ENCODE data around the gene UACA.
A peak's percentile ranks its signal among the peaks of the same experiment; 100 is the strongest.

UACA gene

DNA sequence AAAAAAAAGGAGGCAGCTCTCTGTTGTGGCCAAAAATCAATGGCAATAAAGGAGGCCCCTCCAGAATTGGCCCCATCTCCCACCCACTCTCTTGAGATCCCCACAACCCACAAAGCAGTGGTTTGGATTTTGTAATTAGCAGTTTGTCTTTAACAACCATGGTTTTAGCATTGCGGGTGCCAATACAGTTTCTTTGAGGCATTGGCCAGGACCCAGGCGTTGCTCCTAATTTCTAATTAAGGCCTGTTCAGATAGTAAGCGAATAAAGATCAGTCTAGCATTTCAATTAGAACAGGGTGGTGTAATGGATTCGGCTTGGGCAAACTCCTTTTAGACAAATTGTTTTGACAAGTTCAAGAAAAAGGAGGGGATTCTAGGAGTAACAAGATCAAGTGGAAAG, 23.6 kb upstream of the UACA start:
- in situ Hi-C loops (cut with MboI; ENCODE audit: low pct_unique_long_range_greater_than_20kb, low sequenced_read_pairs), result no loop called here
- DNase-seq, result no peak

DNA sequence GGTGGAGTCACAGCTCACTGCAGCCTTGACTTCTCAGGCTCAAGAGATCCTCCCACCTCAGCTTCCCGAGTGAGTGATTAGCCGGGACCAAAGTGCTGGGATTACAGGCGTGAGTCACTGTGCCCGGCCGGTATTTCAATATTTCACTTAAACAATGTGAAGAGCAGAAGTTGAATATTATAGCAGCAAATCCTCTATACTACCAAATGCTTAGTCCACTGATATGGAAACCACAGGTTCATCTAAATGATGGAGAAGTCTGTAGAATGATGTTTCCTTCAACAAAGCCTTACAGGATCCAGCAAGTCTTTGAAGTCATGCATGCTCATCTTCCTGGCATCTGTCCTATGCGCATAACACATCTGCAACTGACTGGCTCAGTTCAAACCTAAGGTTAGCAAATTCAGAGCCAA, 20.3 kb upstream of the UACA start:
- no peak for DNase-seq
- in situ Hi-C loops (cut with MboI; ENCODE audit: low pct_unique_long_range_greater_than_20kb, low sequenced_read_pairs), result no loop called here

DNA sequence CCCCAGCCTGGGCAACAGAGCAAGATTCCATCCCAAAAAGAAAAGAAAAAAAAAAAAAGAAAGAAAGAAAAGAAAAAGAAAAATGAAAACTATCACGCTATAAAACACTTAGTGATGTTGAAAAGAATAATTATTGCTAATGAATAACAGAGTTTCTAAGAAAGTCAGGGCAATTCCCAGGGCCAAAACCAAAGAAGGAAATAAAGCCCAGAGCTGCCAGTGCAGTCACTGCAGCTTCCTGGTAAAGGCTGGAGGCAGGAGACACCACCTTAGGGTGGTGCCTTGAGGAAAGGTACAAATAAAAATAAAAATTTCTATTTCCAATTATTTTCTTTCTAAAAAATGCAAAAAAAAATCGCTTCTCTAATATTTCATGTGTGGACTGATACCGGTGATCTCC, 19.7 kb upstream of the UACA start:
- in situ Hi-C loops (cut with MboI; ENCODE audit: low pct_unique_long_range_greater_than_20kb, low sequenced_read_pairs), result no loop called here

DNA sequence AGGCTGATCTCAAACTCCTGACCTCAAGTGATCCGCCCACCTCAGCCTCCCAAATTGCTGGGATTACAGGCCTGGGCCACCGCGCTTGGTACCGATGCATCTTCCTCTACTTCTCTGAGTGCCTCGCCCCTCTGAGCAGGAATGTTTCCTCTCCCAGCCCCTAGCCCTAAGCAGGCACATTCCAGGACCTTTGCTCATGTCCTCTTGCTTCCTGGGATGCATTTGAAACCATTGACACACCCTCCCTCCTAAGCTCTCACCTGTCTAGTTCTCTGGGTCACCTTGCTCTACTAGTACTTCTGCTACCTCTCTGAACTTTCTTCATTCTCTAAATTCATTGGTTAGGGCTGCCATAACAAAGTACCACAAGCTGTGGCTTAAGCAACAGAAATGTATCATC, 17.9 kb upstream of the UACA start:
- DNase-seq, result no peak
- in situ Hi-C loops (cut with MboI; ENCODE audit: low pct_unique_long_range_greater_than_20kb, low sequenced_read_pairs), result no loop called here

More for the DNA sequence above, 19.7 kb upstream of the UACA start:
- no peak for DNase-seq

DNA sequence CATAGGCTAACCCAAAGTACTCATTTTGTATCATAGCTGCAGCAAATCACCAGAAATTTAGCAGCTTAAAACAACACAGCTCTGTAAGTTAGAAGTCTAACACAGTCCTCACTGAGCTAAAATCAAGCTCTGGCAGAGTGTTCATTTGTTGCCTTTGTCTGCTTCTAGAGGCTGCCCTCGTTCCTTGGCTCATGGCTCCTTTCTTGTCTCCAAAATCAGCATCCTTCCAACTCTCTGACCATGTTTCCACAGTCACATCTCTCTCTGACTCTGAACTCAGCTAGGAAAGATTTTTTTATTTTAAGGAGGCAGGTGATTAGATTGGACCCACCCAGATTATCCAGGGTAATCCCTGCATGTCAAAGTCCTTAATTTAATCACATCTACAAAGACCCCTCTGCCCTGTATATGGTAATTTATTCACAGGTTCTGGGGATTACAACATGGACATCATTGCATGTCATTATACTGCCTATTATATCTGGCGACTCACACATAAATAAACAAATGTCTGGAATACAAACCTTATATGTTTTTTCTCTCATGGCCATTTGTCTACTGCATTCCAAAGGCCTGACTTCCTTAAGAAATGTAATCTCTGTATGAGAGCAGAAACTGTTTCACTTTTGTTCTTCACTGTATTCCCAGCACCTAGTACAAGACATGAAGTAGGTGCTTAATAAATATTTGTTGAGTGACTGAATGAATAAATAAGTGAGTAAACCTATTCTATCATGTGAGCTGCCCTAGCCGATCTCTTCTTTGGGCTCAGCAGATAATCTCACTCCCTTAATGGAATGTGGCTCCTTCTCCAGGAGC, 15.1 kb upstream of the UACA start:
- no peak for DNase-seq
- in situ Hi-C loops (cut with MboI; ENCODE audit: low pct_unique_long_range_greater_than_20kb, low sequenced_read_pairs), result no loop called here

DNA sequence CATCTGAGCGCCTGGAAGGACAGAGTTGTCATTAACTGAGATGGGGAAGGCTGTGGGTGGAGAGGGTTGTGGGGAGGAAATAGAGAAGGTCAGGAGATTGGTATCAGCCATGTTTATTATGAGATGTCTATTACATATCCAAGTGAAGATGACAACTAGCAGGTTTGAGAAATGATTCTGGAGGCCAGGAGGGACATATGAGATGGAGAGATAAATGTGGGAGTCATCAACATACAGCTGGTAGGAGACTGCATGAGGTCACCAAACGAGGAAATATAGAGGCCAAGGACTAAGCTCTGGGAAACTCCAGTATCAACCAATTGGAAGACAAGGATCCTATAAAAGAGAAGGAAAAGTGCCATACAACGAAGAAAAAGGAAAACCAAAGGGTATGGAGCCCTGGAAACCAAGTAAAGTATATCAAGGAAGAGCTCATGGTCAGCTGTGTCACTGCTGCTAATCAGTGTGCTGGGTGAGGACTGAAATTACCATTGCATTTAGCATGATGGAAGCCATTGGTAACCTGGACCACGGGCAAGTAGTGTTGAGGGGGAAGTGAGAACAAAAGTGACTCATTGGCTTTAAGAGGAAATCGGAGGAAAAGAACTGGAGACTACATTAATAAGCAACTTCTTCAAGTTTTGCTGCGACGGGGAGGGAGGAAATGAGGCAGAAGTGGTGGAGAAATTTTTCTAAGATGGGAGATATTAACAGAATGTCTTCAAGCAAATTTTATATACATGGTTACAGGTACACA, 14.0 kb upstream of the UACA start:
- in situ Hi-C loops (cut with MboI; ENCODE audit: low pct_unique_long_range_greater_than_20kb, low sequenced_read_pairs), result no loop called here
- no peak for DNase-seq

DNA sequence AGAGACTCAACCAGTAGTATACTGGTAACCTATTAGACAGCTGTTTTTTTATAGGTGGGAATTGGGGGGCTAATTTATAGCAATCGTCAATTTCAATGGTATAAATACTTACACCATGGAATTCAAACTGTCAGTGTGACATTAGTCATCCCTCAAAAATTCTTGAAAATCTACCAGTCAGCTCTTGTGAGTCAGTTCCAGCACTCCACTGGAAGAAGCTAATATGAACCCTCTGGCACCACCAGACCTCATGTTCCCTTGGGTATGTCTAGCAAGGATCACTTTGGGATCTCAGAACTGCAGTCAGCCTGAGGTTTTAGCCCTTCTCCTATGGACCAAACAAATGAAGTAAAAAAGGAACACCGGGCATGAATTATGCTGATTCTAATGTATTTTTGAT, 11.8 kb upstream of the UACA start:
- in situ Hi-C loops (cut with MboI; ENCODE audit: low pct_unique_long_range_greater_than_20kb, low sequenced_read_pairs), result no loop called here

DNA sequence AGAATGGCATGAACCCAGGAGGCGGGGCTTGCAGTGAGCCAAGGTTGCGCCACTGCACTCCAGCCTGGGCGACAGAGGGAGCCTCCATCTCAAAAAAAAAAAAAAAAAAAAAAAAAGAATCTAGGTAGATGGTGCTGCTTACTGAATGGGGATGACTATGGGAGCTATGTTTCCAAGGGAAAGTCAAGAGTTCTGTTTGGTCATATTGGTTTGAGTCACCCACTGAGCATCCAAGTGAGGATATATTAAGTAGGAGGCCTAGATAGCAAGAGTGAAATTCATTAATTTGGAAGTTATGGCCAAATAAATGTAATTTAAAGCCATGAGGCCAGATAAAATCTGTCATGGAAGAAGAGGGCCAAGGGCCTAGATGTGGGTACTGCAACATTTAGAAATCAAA, 9.0 kb upstream of the UACA start:
- in situ Hi-C loops (cut with MboI; ENCODE audit: low pct_unique_long_range_greater_than_20kb, low sequenced_read_pairs), result no loop called here
- no peak for DNase-seq

More for the DNA sequence above, 11.8 kb upstream of the UACA start:
- no peak for DNase-seq

DNA sequence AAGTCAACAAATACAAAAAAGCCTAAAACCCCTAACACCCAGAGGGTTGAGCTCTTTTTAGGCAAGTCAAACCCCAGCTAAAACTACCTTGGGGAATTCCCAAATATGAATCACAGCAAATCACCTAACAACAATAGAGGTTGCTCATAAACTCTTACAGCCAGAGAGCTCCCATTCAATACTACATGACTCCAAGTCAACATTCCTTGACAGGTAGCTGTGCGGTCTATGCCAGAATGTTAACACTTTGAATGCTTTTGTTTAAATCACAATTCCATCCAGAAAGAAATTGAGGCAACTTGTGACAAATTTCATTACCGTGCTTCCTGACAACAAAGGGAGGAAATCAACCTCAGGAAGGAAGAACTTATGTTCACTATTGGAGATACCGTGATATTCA, 7.5 kb upstream of the UACA start:
- in situ Hi-C loops (cut with MboI; ENCODE audit: low pct_unique_long_range_greater_than_20kb, low sequenced_read_pairs), result no loop called here
- DNase-seq, result no peak

DNA sequence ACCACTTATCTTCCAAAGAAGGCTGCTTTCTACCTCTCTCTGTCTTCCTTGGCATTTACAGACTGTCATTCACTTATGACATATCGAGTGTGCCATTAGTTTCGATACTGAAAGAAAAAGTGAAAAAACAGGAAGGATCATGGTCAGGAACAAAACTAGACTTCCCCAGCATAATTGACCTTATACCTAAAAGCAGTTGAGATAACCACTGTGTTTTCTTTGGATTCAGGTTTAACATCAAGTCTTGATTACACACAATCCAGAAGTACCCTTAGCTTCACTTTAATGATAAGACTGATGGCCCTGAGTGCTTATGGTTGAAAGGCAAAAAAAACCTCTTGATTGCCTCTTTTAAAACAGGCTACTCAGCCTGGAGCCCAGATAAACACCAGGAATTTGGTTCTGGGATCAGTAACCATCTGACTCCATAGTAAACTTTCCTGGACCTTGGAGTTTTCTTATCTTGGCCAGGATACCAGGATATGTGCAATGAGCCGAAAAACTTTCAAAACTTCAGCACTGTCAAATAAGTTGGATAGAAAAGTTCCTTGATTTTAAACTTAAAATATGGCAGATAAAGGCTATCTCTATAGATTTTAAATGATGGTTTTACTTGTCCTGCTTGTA, 5.0 kb upstream of the UACA start:
- in situ Hi-C loops (cut with MboI; ENCODE audit: low pct_unique_long_range_greater_than_20kb, low sequenced_read_pairs), result no loop called here
- peak; percentile 39 for DNase-seq

DNA sequence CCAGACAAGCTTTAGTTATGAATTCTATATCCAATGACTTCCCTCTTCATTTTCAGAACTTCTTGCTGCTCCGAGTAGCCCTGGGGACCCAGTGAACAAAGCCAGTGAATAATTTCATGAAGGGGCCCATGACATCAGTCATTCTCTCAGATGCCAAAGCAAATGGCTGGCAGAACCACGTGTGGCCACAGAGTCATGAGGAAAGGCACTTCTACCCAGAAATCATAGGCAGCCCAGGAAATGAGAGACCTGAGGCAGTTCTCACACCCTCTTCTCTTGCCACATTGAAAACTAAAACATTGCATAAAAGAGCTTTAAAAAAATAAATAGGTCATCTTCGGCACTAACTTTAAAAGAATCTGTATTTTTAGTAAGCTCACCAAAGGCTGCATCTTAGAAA, 4.3 kb upstream of the UACA start:
- in situ Hi-C loops (cut with MboI; ENCODE audit: low pct_unique_long_range_greater_than_20kb, low sequenced_read_pairs), result no loop called here
- no peak for DNase-seq

DNA sequence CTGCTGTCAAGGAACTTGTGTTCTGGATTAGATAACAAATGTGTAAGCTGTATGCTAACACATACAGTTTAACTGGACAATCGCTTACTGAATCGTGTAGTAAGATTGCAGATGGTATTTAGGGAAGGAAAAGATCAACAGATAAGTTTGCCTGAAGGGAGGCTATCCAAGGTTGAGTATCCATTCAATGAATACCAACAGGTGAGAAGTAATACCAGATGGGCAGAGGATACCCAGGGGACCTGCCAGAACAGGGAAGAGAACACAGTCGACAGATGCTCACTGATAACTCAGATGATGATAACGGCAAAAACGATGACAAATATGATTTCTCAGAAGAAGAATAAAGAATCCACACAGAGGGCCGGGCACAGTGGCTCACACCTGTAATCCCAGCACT, 3.2 kb upstream of the UACA start:
- in situ Hi-C loops (cut with MboI; ENCODE audit: low pct_unique_long_range_greater_than_20kb, low sequenced_read_pairs), result no loop called here

DNA sequence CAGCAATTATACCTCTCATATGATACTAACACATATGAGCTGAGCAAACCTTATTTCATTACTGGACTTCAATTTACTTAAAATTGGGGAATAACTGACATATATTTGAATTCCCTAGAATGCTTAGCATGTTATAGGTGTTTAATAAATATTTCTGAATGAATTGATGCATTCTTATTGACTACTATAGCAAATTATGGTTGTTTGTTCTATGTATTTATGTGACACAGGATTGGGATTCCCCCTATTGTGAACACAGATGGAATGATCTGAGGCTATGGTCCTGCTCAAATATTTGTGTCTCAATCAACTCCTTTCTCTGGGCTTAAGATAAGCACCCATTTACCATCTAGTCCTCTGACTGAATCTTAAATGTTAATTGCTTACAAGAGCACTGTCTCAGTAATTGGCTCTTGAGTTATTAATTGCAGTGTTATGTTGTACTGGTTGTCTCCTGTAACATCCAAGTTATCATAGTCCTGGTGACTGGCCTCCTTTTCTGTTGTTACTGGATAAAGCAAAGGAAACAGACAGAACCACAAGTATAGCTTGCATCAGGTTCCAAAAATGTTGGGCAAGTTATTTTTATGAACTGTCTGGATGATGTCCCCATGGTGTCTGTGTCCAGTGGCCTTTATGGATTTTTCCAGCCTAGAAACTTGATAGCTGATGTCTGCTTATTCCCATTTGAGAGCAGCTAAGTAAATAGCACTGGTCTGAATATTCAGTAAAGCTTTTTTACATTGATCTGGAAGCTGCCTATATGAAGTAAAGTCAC, 2.3 kb upstream of the UACA start:
- in situ Hi-C loops (cut with MboI; ENCODE audit: low pct_unique_long_range_greater_than_20kb, low sequenced_read_pairs), result no loop called here
- DNase-seq, result no peak

More for the DNA sequence above, 3.2 kb upstream of the UACA start:
- DNase-seq, result no peak

DNA sequence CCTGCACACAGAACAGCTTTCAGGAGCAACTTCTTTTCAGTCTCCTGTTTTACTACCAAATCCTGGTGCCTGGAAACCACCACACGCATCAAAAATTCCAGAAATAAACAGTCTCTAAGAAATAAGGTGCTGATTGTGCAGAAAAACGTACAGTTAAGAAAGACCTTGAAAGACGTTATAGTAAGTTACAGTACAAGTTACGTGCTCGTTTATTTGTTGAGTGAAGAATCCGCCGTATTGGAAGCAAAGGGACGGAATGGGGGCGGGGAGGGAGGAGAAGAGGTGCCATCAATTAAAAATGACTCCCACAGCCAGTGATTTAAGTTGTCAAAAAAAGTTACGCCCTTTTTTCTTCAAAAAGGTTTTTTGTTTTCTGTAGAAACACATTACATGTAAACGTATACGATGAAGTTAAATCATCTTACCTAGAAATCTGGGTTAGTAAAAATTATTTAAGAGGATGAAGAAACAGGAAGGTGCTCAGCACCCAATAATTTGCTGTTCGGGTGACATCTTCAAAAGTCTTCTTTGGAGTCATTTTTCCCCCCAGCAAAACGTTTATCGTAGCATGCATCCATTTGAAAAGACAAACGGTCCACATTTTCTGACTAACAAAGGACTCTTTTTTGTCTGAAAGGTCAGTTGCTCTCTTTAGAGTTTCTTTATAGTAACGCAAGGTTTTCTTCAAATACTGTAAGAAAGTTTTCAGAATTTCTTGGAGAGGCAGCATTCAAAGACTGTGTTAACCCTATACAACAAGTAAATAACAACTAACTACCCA, 782 bp upstream of the UACA start:
- in situ Hi-C loops (cut with MboI; ENCODE audit: low pct_unique_long_range_greater_than_20kb, low sequenced_read_pairs), result no loop called here
- no peak for DNase-seq

DNA sequence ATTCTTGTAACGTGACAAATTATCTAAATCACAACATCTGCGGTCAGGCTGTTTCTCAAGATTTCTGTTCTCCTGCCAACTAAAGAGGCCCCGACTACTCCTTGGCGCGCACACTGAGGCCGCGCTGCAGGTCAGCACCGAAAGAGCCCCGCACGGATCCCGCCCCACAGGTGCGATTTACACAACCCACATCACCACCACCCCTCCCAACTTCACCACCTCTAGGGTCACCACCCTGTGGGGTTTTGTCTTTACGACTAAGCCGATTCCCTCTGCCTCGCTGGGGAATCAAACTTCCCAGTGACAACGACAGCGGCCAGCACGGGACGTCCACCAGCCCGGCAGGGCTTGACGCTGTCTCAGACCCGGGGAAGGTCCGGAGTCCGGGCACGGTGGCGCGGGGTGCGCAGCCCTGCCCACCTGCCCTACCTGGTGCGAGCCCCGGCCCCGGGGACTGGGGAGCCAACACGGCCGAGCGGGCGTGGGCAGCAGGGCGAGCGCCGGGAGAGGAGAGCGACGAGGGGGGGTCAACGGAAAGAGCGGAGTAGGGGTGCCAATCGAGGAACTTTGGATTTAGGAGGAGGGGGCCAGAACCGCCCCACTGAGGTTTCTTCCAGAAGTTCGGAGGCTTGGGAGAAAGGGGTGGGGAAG, 764 bp downstream of the UACA start:
- in situ Hi-C loops (cut with MboI; ENCODE audit: low pct_unique_long_range_greater_than_20kb, low sequenced_read_pairs), result no loop called here
- DNase-seq, result peak; percentile 22

DNA sequence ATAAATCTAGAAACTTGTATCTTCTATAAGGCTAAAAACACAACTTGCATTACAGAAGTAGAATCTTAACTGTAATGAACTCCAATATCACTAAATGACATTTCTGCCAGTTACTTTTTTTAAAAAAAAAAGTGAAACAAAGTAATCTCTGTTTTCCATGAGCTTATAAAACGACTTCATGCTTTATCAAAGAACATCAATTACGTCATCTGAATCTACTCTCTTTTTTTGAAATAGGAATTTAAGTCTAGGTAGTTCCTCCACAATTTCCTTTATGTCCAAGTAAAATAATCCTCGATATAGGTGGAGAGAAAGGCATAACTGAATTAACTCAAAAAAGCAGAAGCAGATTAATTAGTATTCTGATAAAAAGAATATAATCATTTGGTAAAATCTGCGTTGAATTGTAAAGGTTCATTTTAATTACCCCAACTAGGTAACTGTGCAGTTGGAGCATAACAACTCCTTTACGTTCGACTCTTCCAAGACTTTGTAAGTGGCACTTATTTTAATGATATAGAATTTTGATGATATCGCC, 1.4 kb downstream of the UACA start:
- DNase-seq, result no peak
- in situ Hi-C loops (cut with MboI; ENCODE audit: low pct_unique_long_range_greater_than_20kb, low sequenced_read_pairs), result no loop called here

DNA sequence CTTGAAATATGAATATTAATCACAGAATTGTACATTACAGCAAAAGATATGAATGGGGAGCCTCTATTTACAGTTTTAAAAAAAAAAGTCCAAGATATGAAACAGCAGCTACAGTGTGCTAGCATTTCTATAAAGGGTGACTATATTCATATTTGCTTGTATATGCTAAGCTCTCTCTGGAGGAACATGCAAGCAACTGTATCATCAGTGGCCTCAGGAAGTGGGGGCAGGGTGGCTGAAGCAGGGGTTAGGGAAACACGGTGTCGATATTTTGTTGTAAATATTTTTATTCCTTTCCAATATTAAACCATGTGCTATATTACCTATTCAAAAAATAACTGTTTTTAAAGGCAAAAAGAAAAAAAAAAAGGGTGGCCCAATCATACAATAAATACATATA, 2.3 kb downstream of the UACA start:
- in situ Hi-C loops (cut with MboI; ENCODE audit: low pct_unique_long_range_greater_than_20kb, low sequenced_read_pairs), result no loop called here
- no peak for DNase-seq

DNA sequence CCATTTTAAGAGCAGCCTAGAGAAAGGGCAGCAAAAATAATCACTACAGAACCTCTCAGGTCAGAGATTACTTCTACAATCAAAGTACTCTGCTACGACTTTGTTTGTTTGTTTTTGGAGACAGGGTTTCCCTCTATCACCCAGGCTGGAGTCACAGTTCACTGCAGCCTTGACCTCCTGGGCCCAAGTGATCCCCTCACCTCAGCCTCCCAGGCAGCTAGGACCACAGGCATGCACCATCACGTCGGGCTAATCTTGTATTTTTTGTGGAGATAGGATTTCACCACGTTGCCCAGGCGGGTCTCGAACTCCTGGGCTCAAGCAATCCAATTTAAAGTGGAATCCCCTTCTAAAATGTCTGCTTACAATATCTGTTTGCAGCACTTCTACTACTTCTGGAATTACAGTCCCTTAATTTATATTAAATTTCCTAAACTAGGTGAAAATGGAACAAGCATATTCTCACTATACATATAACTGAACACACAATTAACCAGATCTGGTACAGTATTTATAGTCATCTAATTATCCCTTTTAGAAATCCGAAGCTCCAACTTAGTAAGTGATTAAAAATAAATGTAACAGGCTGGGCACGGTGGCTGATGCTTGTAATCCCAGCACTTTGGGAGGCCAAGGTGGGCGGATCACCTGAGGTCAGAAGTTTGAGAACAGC, 4.4 kb downstream of the UACA start:
- in situ Hi-C loops (cut with MboI; ENCODE audit: low pct_unique_long_range_greater_than_20kb, low sequenced_read_pairs), result no loop called here
- DNase-seq, result no peak
